OCI-LY1 (cell line): Measurements from ENCODE around the gene EFHC1.

Experiments
- H2AFZ ChIP-seq: fragments of 200-600 bp; sonication (generic), shearing (Covaris generic); 2 replicates; pipeline ENCODE4 v1.6.0; 2014; ENCODE audit warnings: antibody characterized with exemption, mild to moderate bottlenecking, low read length
- H3F3A ChIP-seq: fragments of 200-600 bp; sonication (generic), shearing (Covaris generic); 2 replicates; pipeline ENCODE4 v1.6.0; 2014; ENCODE audit warnings: mild to moderate bottlenecking, antibody characterized with exemption, low read length, moderate library complexity; ENCODE audit not compliant: insufficient read depth
- H3K27ac ChIP-seq: fragments of 200-600 bp; sonication (generic); 2 replicates; pipeline ENCODE4 v1.5.1; 2014; ENCODE audit warnings: low read length, mixed run types, mild to moderate bottlenecking, low read depth; ENCODE audit not compliant: poor library complexity, severe bottlenecking
- H3K27me3 ChIP-seq: fragments of 200-600 bp; sonication (generic); 2 replicates; pipeline ENCODE4 v1.6.0; 2014; ENCODE audit warnings: antibody characterized with exemption, mild to moderate bottlenecking, low read length, moderate library complexity; ENCODE audit not compliant: insufficient read depth
- H3K36me3 ChIP-seq: fragments of 200-600 bp; sonication (generic); 2 replicates; pipeline ENCODE4 v1.6.1; 2014; ENCODE audit warnings: mild to moderate bottlenecking, antibody characterized with exemption, low read length, moderate library complexity, mixed read lengths; ENCODE audit not compliant: insufficient read depth
- H3K4me1 ChIP-seq: fragments of 200-600 bp; sonication (generic); 2 replicates; pipeline ENCODE4 v1.5.1; 2014; ENCODE audit warnings: mild to moderate bottlenecking, low read length, moderate library complexity; ENCODE audit not compliant: insufficient read depth, severe bottlenecking
- H3K4me2 ChIP-seq: fragments of 200-600 bp; sonication (generic), shearing (Covaris generic); 2 replicates; pipeline ENCODE4 v1.6.1; 2014; ENCODE audit warnings: low read length
- H3K4me3 ChIP-seq: fragments of 200-600 bp; sonication (generic); 2 replicates; pipeline ENCODE4 v1.5.1; 2014; ENCODE audit warnings: low read length, low read depth, mild to moderate bottlenecking, mixed read lengths; ENCODE audit not compliant: poor library complexity, severe bottlenecking
- H3K79me2 ChIP-seq: fragments of 200-600 bp; shearing (Covaris generic); 2 replicates; pipeline ENCODE4 v1.6.1; 2016; ENCODE audit warnings: mixed run types, low read length, mixed read lengths; ENCODE audit not compliant: insufficient read depth
- H3K9ac ChIP-seq: fragments of 200-600 bp; sonication (generic), shearing (Covaris generic); 2 replicates; pipeline ENCODE4 v1.6.1; 2014; ENCODE audit warnings: mild to moderate bottlenecking, low read length, mixed read lengths
- H3K9me2 ChIP-seq: fragments of 200-600 bp; sonication (generic), shearing (Covaris generic); 2 replicates; pipeline ENCODE4 v1.6.1; 2014; ENCODE audit warnings: low read depth, mild to moderate bottlenecking, low read length, mixed read lengths
- H3K9me3 ChIP-seq: fragments of 200-600 bp; shearing (Covaris generic); 2 replicates; pipeline ENCODE4 v1.6.1; 2014; ENCODE audit warnings: low read length, mixed read lengths
- H4K20me1 ChIP-seq: fragments of 200-600 bp; sonication (generic), shearing (Covaris generic); 2 replicates; pipeline ENCODE4 v1.6.0; 2016; ENCODE audit warnings: mild to moderate bottlenecking, low read length; ENCODE audit not compliant: insufficient read depth
- EZH2 ChIP-seq: fragments of 200-600 bp; sonication (generic), shearing (Covaris generic); IDR thresholded peaks from 2 replicates; pipeline ENCODE4 v1.8.0; 2017; ENCODE audit warnings: borderline replicate concordance, mixed run types, mild to moderate bottlenecking, antibody characterized with exemption, low read length, moderate library complexity, mixed read lengths
- TF ChIP-seq, protein P1 (sequence below): fragments of 200-600 bp; sonication (generic), shearing (Covaris generic); IDR thresholded peaks from 2 replicates; pipeline ENCODE4 v1.5.1; 2017; ENCODE audit warnings: mild to moderate bottlenecking, antibody characterized with exemption, low read length, moderate library complexity, mixed read lengths

Gene EFHC1

DNA sequence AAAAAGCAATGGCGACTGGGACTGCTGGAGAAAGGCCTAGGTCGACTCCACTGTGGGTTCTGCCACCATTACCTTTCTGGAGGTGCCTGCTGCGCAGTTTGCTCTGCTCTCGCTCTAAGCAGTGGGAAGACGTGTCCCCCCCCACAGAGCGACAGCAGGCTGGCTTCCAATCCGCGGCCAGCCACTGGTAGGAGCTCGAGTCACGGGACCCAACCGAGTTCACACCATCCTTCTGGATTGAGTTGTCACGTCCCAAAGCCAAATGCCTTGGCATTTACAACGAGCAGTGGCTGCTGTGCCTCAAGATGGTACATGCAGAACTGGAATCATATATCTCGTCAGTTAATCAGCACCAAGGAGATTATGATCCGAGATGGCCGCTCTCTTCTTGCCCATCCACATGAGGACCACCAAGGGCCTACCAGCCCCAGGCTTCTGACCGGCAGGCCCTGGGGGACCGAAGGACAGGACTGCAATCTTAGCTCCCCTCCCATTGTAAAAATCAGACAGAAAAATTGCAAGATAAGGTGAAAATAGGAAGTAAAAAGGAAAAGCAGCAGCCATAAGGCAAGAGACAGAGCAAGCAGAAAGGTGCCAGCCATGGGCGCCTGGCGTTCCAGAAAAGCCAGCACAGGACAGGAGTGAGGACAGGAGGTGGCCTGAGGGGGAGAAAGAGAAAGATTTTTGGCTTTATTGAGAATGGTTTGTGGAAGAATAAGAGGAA lies 82.3 kb downstream of the EFHC1 start:
- Histone ChIP-seq H3F3A (peaks cover 6% of the 10 kb centered on the region), H3K27ac (peak overlapping the region; percentile 86), H3K4me1 (peaks cover 84% of the 10 kb centered on the region), H3K4me2 (no peak overlapping the region), H3K9me3 (no peaks in the 10 kb centered on the region), H2AFZ (no peak overlapping the region), H3K9me2 (no peaks in the 10 kb centered on the region), H4K20me1 (no peaks in the 10 kb centered on the region), H3K79me2 (no peaks in the 10 kb centered on the region), H3K27me3 (no peaks in the 10 kb centered on the region), H3K36me3 (peaks cover 44% of the 10 kb centered on the region), H3K4me3 (no peak overlapping the region), H3K9ac (no peak overlapping the region)
- no peak for TF ChIP-seq EZH2
- TF ChIP-seq, protein P1, sequence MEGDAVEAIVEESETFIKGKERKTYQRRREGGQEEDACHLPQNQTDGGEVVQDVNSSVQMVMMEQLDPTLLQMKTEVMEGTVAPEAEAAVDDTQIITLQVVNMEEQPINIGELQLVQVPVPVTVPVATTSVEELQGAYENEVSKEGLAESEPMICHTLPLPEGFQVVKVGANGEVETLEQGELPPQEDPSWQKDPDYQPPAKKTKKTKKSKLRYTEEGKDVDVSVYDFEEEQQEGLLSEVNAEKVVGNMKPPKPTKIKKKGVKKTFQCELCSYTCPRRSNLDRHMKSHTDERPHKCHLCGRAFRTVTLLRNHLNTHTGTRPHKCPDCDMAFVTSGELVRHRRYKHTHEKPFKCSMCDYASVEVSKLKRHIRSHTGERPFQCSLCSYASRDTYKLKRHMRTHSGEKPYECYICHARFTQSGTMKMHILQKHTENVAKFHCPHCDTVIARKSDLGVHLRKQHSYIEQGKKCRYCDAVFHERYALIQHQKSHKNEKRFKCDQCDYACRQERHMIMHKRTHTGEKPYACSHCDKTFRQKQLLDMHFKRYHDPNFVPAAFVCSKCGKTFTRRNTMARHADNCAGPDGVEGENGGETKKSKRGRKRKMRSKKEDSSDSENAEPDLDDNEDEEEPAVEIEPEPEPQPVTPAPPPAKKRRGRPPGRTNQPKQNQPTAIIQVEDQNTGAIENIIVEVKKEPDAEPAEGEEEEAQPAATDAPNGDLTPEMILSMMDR: no peak

DNA sequence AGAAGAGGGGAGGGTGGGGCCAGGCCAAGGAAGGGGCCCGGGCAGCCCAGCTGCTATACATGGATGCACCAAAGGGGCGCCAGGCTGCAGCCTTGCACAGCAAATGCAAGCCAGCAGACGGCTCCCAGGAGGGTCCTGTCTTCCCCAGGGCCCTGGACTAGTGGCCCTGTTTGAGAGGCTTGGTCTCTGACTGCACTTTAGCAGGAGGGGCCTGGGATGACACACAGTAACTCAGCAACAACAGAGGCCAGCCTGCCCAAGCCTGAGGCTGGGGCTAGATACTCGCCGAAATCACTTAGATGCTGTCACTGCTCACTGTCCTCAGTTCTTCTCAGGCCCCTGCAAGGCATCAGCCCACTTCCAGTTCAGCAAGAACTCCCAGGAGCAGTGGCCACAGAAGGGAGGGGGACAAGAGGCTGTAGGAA lies 83.2 kb downstream of the EFHC1 start:
- Histone ChIP-seq H3K4me3 (no peak overlapping the region), H3K9me3 (no peaks in the 10 kb centered on the region), H2AFZ (no peak overlapping the region), H3K79me2 (no peaks in the 10 kb centered on the region), H3K36me3 (peaks cover 53% of the 10 kb centered on the region), H3K27ac (peak overlapping the region; percentile 86), H3K9ac (peak overlapping the region; percentile 33; the same call in 1 of the 2 replicates), H3K4me1 (peaks cover 76% of the 10 kb centered on the region), H4K20me1 (no peaks in the 10 kb centered on the region), H3K4me2 (no peak overlapping the region; the same call in 1 of the 2 replicates), H3K27me3 (no peaks in the 10 kb centered on the region), H3F3A (peaks cover under 1% of the 10 kb centered on the region), H3K9me2 (no peaks in the 10 kb centered on the region)
- TF ChIP-seq, protein P1: peak; percentile 33
- TF ChIP-seq EZH2: no peak

DNA sequence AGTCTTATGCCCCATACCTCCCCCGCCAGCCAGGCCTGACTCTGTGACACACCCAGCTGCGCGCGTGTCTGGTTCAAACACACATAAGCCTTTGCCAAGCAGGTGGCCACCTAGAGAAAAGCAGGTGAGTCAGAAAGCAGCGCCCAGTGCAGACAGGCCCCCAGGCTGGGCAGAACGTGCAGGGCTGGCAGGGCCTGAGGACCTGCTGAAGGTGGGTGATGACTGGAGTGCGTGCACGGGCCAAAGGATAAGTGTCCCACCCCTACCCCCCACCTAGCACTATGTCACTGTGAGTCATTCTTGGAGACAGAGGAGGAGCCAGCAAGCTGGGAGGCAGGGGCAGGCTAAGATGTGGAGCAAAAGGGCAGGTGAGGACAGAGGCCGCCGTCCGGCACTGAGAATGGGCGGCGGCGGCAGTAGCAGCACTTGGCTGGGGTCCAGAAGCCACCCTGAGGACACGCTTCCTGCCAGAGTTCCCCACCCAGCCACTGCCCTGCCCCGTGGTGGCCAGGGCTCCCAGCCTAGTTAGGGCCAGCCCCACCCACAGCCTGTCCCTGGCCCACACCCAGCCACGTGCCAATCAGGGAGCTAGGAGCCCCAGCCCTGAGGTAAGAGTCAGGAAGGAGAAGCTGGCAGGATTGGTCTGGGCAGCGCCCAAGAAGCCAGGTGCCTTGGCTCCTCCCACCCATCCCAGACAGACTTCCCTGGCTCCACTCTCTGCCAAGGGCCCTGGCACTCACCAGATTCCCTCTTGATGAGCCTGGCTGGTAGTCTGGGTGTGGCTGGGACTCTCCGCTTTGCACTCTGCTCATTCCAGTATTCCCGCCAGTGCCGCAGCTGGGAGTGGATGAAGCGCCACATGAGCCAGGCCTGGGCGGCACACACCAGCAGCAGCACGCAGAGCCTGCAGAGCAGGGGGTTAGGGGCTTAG lies 84.0 kb downstream of the EFHC1 start:
- Histone ChIP-seq H4K20me1 (no peaks in the 10 kb centered on the region), H2AFZ (no peak overlapping the region), H3K79me2 (no peaks in the 10 kb centered on the region), H3K4me3 (no peak overlapping the region), H3K4me2 (peak overlapping the region; percentile 25; the same call in 1 of the 2 replicates), H3K4me1 (peaks cover 68% of the 10 kb centered on the region), H3K9me3 (no peaks in the 10 kb centered on the region), H3F3A (no peaks in the 10 kb centered on the region; the same call in 1 of the 2 replicates), H3K27ac (peak overlapping the region; percentile 86), H3K9ac (peak overlapping the region; percentile 31; the same call in 1 of the 2 replicates), H3K36me3 (peaks cover 59% of the 10 kb centered on the region), H3K27me3 (no peaks in the 10 kb centered on the region), H3K9me2 (no peaks in the 10 kb centered on the region)
- TF ChIP-seq, protein P1: no peak
- no peak for TF ChIP-seq EZH2
